GM18508 (cell line): ENCODE data around the gene CDH7.

ENCODE experiments used
- ATAC-seq: cut with Tn5 transposase; IDR thresholded peaks from one replicate; pipeline ENCODE4 v1.9.1; 2021; ENCODE audit warnings: moderate number of reproducible peaks; ENCODE audit not compliant: insufficient read depth, unreplicated experiment

CDH7 gene

GRCh38 chr18:65750389-65751154 lies at the start of gene CDH7:
Gene CDH7 (plus strand): TSS chr18:65751012. CDS start chr18:65762843, 11,831 bp downstream.
- no peak for ATAC-seq

GRCh38 chr18:65704046-65704445 lies 46.8 kb upstream of the CDH7 start:
- no peak for ATAC-seq

GRCh38 chr18:65706646-65707045 lies 44.2 kb upstream of the CDH7 start:
- ATAC-seq: no peak

- no peak for ATAC-seq
Observed at GRCh38 chr18:65711493-65711892, 39.3 kb upstream of the CDH7 start.

GRCh38 chr18:65721619-65722018 lies 29.2 kb upstream of the CDH7 start:
- ATAC-seq: no peak

GRCh38 chr18:65725251-65726050 lies 25.4 kb upstream of the CDH7 start:
- ATAC-seq: no peak

GRCh38 chr18:65735155-65735554 lies 15.7 kb upstream of the CDH7 start:
- ATAC-seq: no peak

GRCh38 chr18:65737471-65737955 lies 13.3 kb upstream of the CDH7 start:
- no peak for ATAC-seq

GRCh38 chr18:65746936-65747335 lies 3.9 kb upstream of the CDH7 start:
- ATAC-seq: no peak

GRCh38 chr18:65748321-65748720 lies 2.5 kb upstream of the CDH7 start:
- ATAC-seq: no peak

GRCh38 chr18:65749841-65750240 lies 971 bp upstream of the CDH7 start:
- ATAC-seq: no peak

GRCh38 chr18:65751155-65752085 lies 608 bp downstream of the CDH7 start:
- ATAC-seq: no peak

- no peak for ATAC-seq
Observed at GRCh38 chr18:65752625-65753325, 2.0 kb downstream of the CDH7 start.

- ATAC-seq: no peak
Observed at GRCh38 chr18:65753520-65753919, 2.7 kb downstream of the CDH7 start.

- ATAC-seq: no peak
Observed at GRCh38 chr18:65754121-65754520, 3.3 kb downstream of the CDH7 start.

GRCh38 chr18:65755616-65756015 lies 4.8 kb downstream of the CDH7 start:
- ATAC-seq: no peak

GRCh38 chr18:65760457-65760856 lies 9.6 kb downstream of the CDH7 start:
- no peak for ATAC-seq

GRCh38 chr18:65761636-65762295 lies 11.0 kb downstream of the CDH7 start:
- no peak for ATAC-seq

GRCh38 chr18:65762556-65762955 lies 11.7 kb downstream of the CDH7 start:
- no peak for ATAC-seq
